Dermis blood vessel endothelial cell (primary cell): ENCODE results near the gene NDUFC1. TPM values are rescaled to one million over a fixed set of nuclear protein-coding genes. Genes with fewer than 3 reads are reported as not detected.
A peak's percentile ranks its signal among the peaks of the same experiment; 100 is the strongest.
"Not testable (repeated sequence)": the region's sequence is repeated elsewhere in the genome, so short reads cannot be mapped to it uniquely, and the experiment has no call there.

Experiments
- DNase-seq: peaks from one replicate; pipeline ENCODE4 v3.0.0; 2010
- total RNA-seq: library from RNA; depleted of rRNA; stranded (reverse); fragments of >200 nt; gene quantifications from 2 replicates; pipeline ENCODE4 v1.2.3, GENCODE V29; 2014

Gene NDUFC1
- total RNA-seq, 1 donor from 2014 or later, result 49.2 TPM

GRCh38 chr4:139295942-139296299 lies 6.4 kb downstream of the NDUFC1 start:
- DNase-seq, result no peak

- DNase-seq, result peak; percentile 97
These were observed 6.9 kb downstream of the NDUFC1 start for GRCh38 chr4:139295206-139295941.

DNA sequence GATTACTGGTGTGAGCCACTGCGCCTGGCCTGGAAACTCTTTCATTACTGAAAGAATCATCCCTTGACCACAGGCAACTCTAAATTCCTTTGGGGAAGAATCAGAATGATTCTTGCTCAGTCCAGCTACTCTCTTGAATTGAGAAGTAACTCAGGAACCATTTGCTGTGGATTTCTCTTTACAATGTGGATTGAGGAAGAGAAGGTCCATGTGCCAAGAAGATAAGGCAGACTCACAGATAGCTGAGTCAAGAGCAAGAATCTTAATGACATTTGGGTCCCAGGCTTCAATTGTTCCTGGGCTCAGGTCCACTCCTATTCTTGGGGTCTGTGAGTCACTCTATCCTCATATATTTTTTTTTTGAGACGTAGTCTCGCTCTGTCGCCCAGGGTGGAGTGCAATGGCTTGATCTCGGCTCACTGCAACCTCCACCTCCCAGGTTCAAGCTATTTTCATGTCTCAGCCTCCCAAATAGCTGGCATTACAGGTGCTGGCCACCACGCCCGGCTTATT lies 16.0 kb downstream of the NDUFC1 start:
- DNase-seq, result no peak

- DNase-seq, result no peak
These were observed 19.6 kb downstream of the NDUFC1 start for GRCh38 chr4:139282721-139283075.

DNA sequence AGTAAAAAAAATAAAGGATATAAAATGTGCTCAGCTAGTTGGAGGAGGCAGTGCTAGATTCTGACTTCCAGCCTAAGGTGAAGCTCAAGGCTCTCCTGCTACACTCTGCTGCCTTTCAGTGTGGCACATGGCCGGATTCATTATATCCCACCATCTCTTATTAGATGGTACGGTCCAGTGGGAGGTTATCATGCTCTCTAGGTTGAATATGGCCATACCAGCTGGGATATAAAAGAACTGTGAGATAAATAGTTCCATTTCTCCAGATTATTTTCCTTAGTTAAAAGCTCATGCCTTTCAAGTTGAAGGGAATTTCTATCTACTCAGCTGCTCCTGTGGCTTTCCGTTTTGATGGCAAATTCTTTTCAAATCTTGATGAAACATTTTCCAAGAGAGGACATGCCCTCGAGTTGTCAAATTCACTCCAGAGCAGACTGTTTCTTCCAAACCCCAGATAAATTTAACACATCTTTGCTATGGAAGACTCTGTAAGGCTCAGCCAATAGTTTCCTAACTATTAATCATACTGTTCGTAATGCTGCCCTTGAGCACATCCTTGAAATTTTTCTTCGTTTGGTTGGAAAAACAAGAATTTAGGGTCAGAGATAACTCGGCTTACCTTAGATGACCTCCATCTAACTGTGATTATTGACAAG lies 20.1 kb downstream of the NDUFC1 start:
- DNase-seq, result no peak

GRCh38 chr4:139279760-139280620 lies 22.3 kb downstream of the NDUFC1 start, which contains the start of gene MGARP:
TSS of gene MGARP (minus strand) at chr4:139280225. CDS start at chr4:139280158, 67 bp downstream.
- DNase-seq, result peak; percentile 51

GRCh38 chr4:139278912-139279759 lies 23.1 kb downstream of the NDUFC1 start:
- peak; percentile 44 for DNase-seq

- no peak for DNase-seq
These were observed 23.8 kb downstream of the NDUFC1 start for GRCh38 chr4:139278485-139278884.

GRCh38 chr4:139275281-139275735 lies 27.0 kb downstream of the NDUFC1 start:
- no peak for DNase-seq

DNA sequence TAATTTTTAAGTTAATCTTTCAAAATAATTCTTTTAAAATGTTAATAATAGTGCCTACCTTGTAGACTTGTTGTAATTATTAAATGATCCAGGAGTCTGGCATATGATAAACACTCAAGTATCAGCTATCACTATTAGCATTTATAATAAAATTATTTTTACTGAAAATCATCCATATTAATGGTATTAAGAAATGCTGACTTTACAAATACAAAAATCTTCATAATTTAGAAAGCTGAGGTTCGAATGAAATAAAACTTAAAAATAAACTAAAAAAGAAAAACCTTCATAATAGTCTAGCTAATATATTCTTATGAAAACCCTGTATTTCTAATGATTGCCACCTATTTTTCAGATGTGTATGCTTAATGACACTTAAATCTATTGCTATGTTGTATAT lies 27.5 kb downstream of the NDUFC1 start:
- no peak for DNase-seq

GRCh38 chr4:139273835-139274234 lies 28.4 kb downstream of the NDUFC1 start:
- DNase-seq, result no peak

DNA sequence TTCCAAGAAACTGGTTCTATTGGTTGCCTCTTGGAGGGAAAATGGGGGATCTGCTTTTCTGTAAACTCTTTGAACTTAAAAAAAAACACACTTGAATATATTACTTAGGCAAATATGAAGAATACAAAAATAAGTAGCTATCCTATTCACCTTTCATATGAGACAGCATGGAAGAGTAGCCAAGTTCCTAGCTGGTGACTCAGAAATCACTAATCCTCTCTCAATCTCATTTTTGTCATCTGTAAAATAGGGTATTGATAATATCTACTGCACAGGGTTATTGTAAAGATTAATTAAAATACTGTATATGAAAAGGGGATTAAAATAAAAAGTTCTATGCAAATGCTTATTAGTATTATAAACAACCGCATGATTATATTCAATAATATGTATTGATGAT lies 35.0 kb downstream of the NDUFC1 start:
- no peak for DNase-seq

- DNase-seq, result peak; percentile 64
These were observed 35.6 kb downstream of the NDUFC1 start for GRCh38 chr4:139266583-139267257.

GRCh38 chr4:139266208-139266582 lies 36.1 kb downstream of the NDUFC1 start:
- DNase-seq, result no peak

DNA sequence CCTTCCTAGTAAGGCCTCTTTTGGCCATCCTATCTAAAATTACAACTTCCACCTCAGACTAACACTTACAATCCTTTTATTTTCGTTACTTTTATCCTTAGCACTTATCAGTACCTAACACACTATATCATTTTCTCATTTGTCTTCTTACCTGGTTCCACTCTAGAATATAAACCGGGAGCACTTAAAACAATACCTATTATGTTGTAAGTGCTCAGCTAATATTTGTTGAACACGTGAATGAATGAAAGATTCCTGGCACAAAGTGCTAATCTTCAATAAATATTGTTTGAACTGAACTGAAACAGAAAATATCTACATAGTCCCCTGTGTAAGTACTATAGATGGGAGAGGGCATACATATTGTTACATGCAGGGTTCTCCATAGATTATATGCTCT lies 36.6 kb downstream of the NDUFC1 start:
- DNase-seq, result no peak

DNA sequence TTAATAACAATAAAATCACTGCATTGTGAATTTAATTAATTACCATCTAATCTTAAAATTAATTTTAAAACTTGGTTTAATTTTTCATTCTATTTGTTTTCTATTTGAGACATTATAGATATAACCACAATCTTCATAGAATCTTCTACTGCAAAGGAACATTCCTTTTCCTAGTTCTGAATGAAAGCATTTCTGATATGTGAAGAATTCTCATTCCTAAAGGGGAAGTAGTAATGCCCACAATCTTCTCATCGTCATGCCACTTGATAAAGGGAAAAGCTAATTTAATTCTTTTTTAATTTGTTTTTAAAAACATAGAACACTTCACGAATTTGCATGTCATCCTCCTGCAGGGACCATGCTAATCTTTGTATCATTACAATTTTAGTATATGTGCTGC lies 45.9 kb downstream of the NDUFC1 start:
- DNase-seq, result no peak

GRCh38 chr4:139255581-139255980 lies 46.7 kb downstream of the NDUFC1 start:
- DNase-seq, result not testable (repeated sequence)

DNA sequence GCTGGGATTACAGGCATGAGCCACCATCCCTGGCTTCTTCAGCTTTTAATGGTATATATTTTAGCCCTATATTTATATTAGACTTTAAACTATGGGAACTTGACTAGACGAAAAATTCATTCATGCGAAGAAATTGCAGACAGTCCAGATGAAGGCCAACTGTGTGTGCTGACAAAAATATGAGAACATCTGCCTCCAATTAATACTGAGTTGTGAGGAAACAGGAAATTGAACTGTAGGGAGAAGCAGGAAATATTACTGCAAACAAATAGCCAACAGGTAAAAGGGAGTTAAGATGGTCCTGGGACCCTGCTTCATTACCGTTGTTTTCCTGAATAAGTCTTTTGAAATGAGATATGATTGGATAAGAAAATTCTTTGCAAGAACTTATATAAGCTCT lies 48.6 kb downstream of the NDUFC1 start:
- no peak for DNase-seq

GRCh38 chr4:139253046-139253445 lies 49.2 kb downstream of the NDUFC1 start:
- DNase-seq, result no peak

GRCh38 chr4:139247700-139248238 lies 54.5 kb downstream of the NDUFC1 start:
- DNase-seq, result no peak

DNA sequence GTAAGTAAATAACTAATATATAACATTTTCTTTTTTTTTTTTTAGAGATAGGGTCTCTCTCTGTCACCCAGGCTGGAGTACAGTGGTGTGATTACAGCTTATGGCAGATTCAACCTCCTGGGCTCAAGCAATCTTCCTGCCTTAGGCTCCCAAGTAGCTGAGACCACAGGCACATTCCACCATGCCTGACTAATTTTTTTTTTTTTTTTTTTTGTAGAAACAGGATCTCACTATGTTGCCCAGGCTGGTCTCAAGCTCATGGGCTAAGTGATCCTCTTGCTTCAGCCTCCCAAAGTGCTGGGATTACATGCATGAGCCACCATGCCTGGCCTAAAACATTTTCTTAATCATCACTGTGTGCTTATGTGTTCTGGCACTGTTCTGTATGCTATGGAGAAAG lies 55.0 kb downstream of the NDUFC1 start:
- no peak for DNase-seq
